Lower leg skin (tissue), 4 donors: ENCODE results near the gene TAF13. TPM values are rescaled to one million over a fixed set of nuclear protein-coding genes. Genes with fewer than 3 reads are reported as not detected.
A peak's percentile ranks its signal among the peaks of the same experiment; 100 is the strongest.

Source experiments
- DNase-seq, 2 donors: peaks; one replicate each; pipeline ENCODE4 v3.0.0-alpha.2; 2019; ENCODE audit warnings: low spot score in 2 of 2
- H3K4me3 ChIP-seq: fragments of 200-600 bp; sonication (generic); 2 replicates; pipeline ENCODE4 v1.5.1; 2017; ENCODE audit warnings: mild to moderate bottlenecking, low read depth; ENCODE audit not compliant: poor library complexity, severe bottlenecking
- CTCF ChIP-seq, 3 donors: fragments of 450-650 bp; IDR thresholded peaks; one replicate each; pipeline ENCODE4 v1.5.1; 2016; ENCODE audit warnings: antibody characterized with exemption in 3 of 3, mild to moderate bottlenecking in 3 of 3, moderate library complexity in 2 of 3
- POLR2A ChIP-seq, 2 donors: fragments of 450-650 bp; IDR thresholded peaks; one replicate each; pipeline ENCODE4 v1.6.1; 2016 to 2017; ENCODE audit warnings: antibody characterized with exemption in 2 of 2, mild to moderate bottlenecking in 1 of 2, moderate library complexity in 1 of 2
- WGBS, 2 donors: methylation state at CpG; one replicate each; pipeline ENCODE4 v1.1.5; 2018; 5-methylcytosine and 5-hydroxymethylcytosine counted together
- intact Hi-C: fragments of 100-400 bp; cut with DNase I; formaldehyde crosslinking; loops from one replicate; pipeline ENCODE4 v1.15.0; 2023; ENCODE audit warnings: low total_unique reads
- total RNA-seq, 4 donors: library from RNA; depleted of rRNA; stranded (reverse); fragments of >200 nt; gene quantifications; one replicate each; pipeline ENCODE4 v1.1.0, GENCODE V29; 2016

TAF13 gene
- total RNA-seq, 4 donors from 2014 or later, result 22.2 to 28.9 (median 23.9) TPM

GRCh38 chr1:109109906-109110305, 34.1 kb upstream of the TAF13 start:
- no peak overlapping the region for H3K4me3 ChIP-seq
- no peak for DNase-seq
- 77 to 81% methylated on average over 3 of the region's 3 CpGs for WGBS, 2 donors
- intact Hi-C loops, result loop anchor here (5.0 kb wide), 1 partner anchor 348 kb away; no protein-coding TSS in a partner anchor
- TF ChIP-seq POLR2A (IDR thresholded peaks at IDR 0.05) (no peak), CTCF (IDR thresholded peaks at IDR 0.05) (no peak)

- H3K4me3 ChIP-seq, result no peak overlapping the region
- TF ChIP-seq POLR2A (IDR thresholded peaks at IDR 0.05) (no peak), CTCF (IDR thresholded peaks at IDR 0.05) (no peak)
- intact Hi-C loops, result no loop called here
- WGBS, 2 donors, result 82 to 86% methylated on average over 7 of the region's 7 CpGs
- DNase-seq, result no peak
Measured at GRCh38 chr1:109107785-109108184, 32.0 kb upstream of the TAF13 start.

- 84 to 89% methylated on average over 4 of the region's 4 CpGs for WGBS, 2 donors
- DNase-seq, result no peak
- H3K4me3 ChIP-seq, result no peak overlapping the region
- intact Hi-C loops, result no loop called here
- no peak for TF ChIP-seq CTCF (IDR thresholded peaks at IDR 0.05)
- TF ChIP-seq POLR2A (IDR thresholded peaks at IDR 0.05), result no peak
Measured at GRCh38 chr1:109105881-109106280, 30.1 kb upstream of the TAF13 start.

- 92% methylated on average over 20 of the region's 20 CpGs for WGBS, 2 donors
- no peak for DNase-seq
- H3K4me3 ChIP-seq, result no peak overlapping the region
- TF ChIP-seq POLR2A (IDR thresholded peaks at IDR 0.05) (no peak), CTCF (IDR thresholded peaks at IDR 0.05) (no peak)
- intact Hi-C loops, result loop anchor here (5.0 kb wide), 1 partner anchor 62 kb away; the partner anchor contains the start of gene WDR47
Measured at GRCh38 chr1:109104364-109105151, 28.8 kb upstream of the TAF13 start.

GRCh38 chr1:109099938-109100773, 24.4 kb upstream of the TAF13 start:
- TF ChIP-seq CTCF (IDR thresholded peaks at IDR 0.05) (peak in 1 of 3 donors; percentile 12), POLR2A (IDR thresholded peaks at IDR 0.05) (peak in 1 of 2 donors; percentile 94)
- intact Hi-C loops, result loop anchor here (5.0 kb wide), 1 partner anchor 58 kb away; the partner anchor contains the start of gene WDR47
- peak; percentile 95 to 99 for DNase-seq
- WGBS, 2 donors, result 0 to 1% methylated on average over 57 to 73 of the region's 77 CpGs
- H3K4me3 ChIP-seq, result peak overlapping the region; percentile 96
